Lung microvascular endothelial cell (primary cell): ENCODE measurements around the gene TMPRSS9. TPM values are rescaled to one million over a fixed set of nuclear protein-coding genes. Genes with fewer than 3 reads are reported as not detected.

Experiments used
- DNase-seq, 2 donors: peaks; one replicate each; pipeline versions ENCODE4 v3.0.0 to v3.0.0-alpha.2; 2010; ENCODE audit warnings: low read depth in 2 of 2
- total RNA-seq: library from RNA; depleted of rRNA; stranded (reverse); fragments of >200 nt; gene quantifications from 2 replicates; pipeline ENCODE4 v1.2.1, GENCODE V29; 2014

The TMPRSS9 gene
- total RNA-seq, 1 donor from 2014 or later, result 0.20 TPM

DNA sequence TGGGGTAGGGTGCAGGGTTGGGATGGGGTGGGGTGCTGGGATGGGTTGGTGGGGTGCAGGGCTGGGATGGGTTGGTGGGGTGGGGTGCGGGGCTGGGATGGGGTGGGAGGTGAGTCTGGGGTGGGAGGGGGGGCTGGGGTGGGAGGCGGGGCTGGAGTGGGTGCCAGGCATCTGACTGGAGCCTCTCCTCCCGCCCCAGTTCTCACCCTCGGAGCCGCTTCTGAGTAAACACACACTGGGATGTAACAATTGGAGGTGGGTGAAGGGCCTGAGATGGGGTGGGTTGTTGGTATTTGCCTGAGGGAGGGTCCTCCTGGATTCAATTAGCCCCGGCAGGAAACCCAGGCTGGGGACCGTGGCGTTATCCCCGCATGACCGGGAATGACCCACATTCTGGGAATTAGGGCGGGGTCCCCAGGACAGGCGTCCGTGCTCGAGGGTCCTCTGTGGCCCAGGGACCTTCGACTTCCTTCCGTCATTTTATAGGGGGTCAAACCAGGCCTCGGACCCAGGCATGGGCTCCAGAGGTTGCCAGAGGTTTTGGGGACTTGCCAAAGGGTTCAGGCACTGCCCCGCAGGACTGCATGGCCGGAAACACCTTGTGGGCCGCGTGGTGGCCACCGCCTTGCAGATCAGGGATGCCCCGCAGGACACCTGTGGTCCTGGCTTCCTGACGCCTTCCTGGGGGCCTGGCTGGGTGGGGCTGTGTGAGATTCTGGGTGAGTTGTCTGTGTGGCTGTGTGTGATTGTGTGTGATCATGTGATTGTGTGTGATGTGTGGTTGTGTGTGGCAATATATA lies 1.4 kb downstream of the TMPRSS9 start:
- no peak for DNase-seq

DNA sequence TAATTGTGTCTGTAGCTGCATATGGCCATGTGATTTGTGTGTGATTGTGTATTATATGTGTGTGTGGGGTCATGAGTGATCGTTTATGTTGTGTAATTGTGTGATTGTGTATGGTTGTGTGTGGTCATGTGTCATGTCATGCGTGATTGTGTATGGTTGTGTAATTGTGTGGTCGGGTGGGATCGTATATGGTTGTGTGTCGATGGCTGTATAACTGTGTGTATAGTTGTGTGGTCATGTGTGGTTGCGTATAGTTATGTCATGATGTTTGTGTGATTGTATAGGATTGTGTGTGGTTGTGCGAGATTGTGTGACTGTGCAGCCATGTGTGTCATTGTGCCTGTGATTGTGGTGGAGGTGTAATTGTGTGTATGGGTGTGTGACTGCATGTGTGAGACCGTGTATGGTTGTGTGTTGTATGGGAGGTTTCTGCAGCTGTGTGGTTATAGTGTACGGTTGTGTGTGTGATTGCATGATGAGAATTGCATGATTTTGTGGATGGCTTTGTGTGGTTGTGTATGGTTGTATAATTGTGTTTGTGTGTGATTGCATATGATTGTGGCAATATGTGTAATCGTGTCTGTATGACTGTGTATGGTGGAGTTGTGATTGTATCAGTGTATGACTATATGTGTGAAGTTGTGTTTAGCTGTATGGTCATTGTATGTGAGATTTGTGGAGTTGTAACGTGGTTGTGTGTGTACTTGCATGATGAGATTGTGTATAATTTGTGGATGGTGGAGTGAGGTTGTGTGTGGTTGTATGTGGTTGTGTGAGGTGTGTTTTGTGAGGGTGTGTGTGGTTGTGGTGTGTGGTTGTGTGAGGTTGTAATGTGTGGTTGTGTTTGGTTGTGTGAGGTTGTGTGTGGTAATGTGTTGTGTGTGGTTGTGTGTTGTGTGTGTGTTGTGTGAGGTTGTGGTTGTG lies 2.2 kb downstream of the TMPRSS9 start:
- no peak for DNase-seq

DNA sequence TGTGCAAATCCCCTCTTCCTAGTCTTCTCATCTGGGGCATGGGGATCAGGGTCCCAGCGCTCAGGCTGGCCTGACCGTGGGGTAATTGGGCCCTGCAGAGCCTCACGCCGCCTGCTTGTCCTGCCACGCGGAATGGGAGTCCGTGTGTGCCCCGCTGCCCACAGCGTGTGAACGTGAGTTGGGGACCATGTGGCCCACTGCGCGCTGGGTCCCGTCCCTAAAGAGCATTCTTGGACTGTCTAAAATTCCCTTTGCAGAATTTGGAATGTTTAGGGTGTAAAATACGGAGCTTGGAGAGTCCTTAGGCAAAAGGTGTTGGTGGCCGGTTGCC lies 2.9 kb downstream of the TMPRSS9 start:
- no peak for DNase-seq

DNA sequence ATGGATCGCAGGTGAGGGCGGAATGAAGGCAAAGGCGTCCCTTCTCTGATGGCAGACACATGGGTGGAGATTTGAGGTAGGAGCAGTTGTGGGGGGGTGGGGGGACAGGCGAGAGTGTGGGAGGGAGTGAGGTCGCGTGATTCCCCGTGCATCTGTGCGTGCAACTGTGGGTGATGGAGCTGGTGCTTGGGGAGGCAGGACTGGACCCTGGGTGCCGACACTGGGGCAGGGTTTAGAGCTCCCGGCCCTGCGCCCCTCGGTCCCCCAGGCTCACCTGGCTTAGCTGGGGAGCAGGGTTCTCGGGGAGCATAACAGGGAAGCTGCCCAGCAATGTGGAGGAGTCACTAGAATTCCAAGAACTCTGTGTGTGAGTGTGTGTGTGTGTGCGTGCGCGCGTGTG lies 3.4 kb downstream of the TMPRSS9 start:
- DNase-seq, result no peak

DNA sequence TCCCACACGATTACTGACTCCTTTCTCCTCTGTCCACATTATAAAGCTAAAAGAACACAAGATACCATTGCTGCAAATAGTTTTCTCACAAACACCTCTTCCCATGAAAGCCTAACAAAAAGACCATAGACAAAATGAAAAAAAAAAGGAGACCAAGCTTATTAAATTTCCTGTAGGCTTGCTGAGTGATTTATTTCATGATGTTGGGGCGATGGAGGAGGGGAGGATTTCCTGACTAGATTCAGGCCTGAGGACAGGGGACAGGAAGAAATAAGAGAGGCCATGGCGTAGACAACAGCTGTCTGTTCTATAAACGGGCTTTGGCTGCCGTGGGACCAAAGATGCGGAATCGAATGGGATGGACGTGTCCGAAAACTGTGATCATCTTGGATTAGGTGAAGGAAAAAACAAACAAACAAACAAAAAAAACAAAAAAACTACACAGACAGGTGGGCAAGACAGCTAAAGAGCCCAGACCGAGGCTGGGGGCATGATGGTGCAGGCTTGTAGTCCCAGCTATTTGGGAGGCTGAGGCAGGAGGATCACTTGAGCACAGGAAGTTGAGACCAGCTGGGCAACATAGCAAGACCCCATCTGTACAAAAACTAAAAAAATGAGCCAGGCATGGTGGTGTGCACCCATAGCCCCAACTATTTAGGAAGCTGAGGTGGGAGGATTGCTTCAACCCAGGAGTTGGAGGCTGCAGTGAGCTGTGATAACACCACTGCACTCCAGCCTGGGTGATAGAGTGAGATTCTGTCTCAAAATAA lies 5.3 kb downstream of the TMPRSS9 start:
- DNase-seq, result peak in 1 of 2 donors; percentile 87

DNA sequence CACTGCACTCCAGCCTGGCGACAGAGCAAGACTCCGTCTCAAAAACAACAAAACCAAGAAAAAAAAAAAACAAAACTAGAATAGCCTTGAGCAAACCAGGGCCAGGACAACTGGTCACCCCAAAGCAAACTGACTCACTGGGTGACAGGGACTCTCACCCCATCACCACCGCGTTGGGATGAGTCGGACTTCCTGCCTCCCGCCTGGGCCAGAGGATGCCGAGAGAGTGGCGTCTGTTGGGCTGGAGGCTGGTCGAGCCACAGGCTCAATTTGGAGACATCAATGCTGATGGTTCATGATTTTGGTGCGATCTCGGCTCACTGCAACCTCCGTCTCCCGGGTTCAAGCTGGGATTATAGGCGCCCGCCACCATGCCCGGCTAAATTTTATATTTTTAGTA lies 11.6 kb downstream of the TMPRSS9 start:
- DNase-seq, result peak in 1 of 2 donors; percentile 31

DNA sequence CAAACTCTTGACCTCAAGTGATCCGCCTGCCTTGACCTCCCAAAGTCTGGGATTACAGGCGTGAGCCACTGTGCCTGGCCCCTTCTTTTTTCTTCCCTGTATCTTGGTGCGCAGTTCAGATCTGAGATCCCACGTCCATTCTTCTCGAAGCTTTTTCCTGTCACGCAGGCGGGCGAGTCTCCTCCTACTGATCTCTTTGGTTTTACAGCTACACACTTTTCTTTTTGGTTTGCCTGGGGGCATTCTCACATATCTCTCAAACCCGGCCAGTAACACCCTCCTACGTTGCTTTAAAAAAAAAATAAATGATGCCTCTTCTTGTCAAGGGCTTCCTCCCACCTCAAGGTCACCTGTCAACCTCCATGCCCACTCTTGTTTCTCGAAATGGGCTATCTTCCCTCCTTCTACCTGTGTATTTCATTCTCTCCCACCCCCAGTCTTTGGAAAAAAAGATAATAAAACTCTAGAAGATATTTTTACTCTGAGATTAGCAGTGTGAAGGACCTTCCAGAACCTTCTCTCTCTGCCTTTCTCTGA lies 12.1 kb downstream of the TMPRSS9 start:
- DNase-seq, result no peak

DNA sequence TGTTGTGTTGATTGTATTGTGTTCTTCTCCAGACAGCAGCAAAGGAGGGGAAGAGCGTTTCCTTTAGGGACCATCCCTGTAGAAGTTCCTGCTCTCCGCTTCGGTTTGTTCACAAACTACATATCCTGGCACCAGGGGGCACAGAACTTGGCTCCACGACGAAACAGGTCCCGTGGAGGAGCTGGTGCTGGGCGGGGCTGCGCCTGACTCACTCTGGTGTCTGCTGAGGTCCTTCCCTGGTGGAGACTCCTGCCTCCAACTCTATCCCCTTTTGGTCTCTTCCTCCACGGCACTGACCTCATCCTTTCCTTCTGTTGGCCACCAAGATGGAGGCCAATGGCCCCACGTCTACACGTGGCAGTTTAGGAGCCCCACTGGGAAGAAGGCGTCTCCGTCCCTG lies 14.7 kb downstream of the TMPRSS9 start:
- DNase-seq, result no peak

DNA sequence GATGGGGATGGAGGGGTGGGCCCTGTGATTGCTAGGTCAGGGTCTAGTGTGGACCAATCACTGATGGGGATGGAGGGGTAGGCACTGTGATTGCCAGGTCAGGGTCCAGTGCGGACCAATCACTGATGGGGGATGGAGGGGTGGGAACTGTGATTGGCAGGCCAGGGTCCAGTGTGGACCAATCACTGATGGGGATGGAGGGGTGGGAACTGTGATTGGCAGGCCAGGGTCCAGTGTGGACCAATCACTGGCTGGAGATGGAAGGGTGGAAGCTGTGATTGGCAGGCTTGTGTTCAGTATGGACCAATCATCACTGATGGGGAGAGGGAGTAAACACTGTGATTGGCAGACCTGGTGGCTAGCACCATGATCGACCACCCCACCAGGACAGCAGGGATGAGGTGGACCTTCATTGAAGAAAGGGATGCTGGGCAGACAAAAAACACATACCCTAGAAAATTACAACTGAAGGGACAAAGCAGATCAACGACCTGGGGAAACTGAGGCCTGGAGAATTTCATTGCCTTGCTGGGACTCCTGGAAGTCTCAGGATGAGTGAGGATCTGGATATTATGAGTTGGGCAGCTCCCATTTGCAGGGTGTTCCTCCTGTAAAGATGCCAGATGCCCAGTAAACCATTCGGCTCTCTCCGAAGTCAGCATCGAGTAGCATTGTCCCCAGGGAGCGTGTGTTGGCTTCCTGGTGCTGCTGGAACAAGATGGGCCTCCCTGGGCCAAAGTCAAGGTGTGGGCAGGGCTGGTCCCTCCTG lies 15.5 kb downstream of the TMPRSS9 start:
- DNase-seq, result no peak

DNA sequence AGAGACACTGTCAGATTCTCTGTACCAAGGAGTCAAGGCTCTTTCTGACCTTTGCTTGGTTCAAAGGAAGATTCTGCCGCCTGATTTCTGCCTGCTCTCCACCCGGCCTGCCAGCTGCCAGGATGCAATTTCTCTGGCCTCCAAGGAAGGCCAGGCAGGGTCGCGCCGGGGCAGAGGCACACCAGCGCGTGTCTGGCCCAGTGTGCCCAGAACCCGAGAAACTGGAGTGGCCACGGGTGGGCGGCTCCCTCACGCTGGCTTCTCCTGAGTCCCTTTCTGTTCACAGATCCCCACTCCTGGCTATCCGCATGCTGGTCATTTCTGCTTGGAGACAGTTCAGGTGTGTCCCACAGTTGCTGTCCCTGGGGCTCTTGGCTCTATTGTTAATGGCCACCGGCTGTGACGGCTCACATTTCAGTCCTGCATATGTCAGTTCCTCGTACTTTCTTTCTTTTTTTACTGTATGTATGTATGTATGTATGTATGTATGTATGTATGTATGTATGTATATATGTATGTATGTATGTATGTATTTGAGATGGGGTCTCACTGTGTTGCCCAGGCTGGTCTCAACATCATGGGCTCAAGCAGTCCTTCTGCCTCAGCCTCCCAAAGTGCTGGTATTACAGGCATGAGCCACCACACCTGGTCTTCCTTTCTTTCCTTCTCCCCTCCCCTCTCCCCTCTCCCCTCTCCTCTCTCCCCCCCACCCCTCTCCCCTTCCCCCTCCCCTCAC lies 16.9 kb downstream of the TMPRSS9 start:
- DNase-seq, result no peak

DNA sequence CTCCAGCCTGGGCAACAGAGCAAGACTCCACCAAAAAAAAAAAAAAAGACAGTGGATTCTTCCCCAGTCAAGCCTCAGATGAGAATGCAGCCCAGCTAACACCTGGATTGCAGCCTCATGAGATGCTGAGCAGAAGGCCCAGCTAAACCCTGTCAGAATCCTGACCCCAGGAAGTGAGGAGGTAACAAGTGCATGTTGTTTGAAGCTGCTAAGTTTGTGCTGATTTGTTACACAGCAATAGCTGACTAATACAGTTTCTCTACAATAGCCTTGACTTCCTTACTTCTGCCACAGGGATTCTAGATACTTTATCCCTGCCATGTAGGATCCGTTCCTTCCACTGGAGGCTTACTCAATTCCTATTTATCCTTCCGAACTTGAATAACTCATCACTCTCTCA lies 20.5 kb downstream of the TMPRSS9 start:
- DNase-seq, result no peak

DNA sequence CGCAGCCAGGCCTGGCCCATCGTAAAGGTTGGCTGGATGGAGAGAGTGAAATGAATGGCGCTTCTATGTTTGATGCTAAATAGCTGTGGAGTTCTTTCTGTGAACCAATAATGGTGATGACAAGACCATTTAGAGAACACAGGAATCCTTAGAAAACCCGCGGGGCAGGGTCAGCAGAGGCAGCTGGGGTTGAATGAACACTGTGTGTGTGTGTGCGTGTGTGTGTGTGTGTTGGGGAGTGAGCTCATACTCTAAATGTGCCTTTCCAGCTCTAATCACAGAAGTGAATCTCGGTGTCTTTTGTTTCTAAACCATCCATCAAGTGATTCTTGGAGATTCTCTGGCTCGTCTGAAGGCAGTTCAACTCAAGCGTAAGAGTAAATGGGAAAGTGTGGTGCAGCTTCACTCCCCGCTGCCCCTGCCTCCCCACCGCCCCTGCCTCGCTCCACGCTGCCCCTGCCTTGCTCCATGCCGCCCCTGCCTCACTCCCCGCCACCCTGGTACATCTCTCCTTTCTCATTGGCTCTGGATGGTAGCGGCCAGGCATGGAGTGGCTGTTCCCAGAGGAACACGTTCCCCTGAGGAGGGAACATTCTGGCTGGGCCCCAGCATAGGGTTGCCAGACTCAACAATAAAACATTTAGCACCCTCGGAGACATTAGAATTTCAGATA lies 21.2 kb downstream of the TMPRSS9 start:
- no peak for DNase-seq

DNA sequence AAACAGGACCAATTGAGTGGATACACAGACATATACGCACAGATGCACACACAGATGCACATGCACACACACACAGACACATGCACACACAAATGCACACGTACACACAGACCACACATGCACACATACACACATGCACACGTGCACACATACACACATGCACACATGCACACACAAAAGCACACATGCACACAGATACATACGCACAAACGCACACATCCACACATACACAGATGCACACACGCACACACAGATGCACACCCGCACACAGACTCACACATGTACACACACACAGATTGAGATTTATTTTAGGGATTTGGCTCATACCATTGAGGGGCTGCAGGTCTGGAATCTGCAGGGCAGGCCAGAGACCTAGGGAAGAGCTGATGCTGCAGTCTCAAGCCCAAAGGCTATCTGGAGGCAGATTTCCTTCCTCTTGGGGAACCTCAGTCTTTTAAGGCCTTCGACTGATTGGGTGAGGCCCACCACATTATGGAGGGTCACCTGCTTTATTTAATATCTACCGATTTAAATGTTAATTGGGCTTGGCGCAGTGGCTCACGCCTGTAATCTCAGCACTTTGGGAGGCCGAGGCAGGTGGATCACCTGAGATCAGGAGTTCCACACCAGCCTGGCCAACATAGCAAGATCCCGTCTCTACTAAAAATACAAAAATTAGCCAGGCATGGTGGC lies 22.6 kb downstream of the TMPRSS9 start:
- DNase-seq, result no peak

DNA sequence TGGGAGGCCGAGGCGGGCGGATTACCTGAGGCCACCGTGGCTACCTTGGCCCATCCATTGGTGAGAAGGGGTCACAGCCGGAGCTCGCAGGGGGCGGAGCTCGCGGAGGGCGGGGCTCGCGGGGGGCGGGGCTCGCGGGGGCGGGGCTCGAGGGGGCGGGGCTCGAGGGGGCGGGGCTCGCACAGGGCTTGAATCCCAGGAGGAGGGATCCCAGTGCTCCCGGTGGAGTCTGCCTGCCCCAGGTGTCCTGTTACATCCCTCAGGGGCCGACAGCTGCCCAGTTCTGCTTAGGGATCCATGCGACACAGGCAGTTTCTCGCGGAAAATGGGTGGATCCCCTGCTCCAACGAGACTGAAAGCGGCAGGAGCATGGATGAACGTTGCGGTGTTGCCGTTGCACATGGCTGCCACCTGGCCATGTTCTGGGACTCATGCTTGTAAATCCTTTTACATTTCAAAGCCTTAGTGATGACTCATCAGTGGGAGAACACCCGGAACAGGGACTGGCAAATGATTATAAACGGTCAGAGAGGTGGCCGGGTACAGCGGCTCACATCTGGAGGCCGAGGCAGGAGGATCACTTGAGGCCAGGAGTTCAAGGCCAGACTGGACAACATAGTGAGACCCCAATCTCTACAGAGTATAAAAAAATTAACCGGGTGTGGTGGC lies 25.1 kb downstream of the TMPRSS9 start:
- peak; percentile 37 to 56 for DNase-seq

DNA sequence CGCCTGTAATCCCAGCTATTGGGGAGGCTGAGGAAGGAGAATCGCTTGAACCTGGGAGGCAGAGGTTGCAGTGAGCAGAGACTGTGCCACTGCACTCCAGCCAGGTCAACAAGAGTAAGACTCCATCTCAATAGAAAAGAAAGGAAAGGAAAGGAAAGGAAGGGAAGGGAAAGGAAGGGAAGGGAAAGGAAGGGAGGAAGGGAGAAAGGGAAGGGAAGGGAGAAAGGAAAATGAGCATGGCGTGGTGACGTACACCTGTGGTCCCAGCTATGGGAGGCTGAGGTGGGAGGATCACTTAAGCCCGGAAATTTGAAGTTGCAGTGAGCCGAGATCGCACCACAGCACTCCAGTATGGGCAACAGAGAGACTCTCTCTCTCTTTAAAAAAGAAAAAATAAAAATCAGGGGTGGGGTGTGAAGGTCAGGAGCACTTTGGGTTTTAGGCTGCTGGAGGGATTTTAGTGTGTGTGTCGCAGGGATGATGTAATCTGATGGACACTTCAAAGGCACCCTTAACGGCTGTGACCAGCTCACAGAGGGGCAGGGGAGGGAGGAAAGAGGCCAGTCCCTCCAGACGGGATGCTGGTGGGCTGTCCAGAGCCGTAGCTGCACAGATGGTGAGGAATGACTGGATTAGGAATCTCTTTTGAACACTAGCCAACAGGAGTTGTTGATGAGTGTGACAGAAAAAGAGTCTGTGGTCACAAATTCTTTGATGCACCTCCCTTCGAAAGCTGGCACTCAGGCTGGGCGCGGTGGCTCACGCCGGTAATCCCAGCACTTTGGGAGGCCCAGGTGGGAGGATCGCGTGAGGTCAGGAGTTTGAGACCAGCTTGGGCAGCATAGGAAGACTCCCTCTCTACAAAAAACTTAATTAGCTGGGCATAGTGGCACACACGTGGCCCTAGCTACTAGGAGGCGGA lies 27.6 kb downstream of the TMPRSS9 start:
- no peak for DNase-seq

DNA sequence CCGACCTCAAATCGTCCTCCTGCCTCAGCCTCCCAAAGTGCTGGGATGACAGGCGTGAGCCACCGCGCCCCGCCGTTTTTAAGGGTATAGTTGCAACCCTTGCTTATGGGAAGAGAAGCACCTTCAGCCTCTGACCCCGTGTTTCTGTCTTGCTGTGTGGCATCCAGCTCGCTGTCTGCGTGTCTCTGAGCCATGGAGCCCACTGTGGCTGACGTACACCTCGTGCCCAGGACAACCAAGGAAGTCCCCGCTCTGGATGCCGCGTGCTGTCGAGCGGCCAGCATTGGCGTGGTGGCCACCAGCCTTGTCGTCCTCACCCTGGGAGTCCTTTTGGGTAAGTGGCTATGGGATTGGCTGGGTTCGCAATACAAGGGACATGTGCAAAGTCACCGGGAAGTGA lies 29.5 kb downstream of the TMPRSS9 start:
- no peak for DNase-seq

DNA sequence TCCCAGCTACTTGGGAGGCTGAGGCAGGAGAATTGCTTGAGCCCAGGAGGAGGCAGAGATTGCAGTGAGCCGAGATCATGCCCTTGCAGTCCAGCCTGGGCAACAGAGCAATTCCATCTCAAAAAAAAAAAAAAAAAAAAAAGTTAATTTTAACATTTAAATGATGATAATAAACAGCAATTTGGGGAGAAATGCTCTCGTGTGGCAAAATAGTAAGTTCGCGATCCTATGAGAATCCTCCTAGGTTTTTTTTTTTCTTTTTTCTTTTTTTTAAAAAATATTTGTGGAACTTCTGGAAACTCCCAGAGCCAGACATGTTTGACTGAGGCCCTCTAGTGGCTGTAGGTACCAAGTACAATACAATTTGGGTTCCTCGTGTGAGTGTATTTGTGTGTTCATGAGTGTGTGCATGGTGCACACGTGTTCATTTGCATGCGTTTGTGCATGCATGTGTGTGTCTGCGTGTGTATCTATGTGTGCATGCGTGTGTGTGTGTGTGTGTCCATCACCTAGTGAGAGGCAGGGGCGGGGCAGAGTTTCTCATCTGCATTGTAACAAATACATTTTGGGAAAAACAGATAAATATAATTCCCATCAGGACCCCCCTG lies 31.2 kb downstream of the TMPRSS9 start:
- peak; percentile 77 to 87 for DNase-seq
